CD4-positive, alpha-beta T cell treated with Interferon gamma for 1 hour (primary cell): ENCODE measurements around the gene ANO6.

Experiments
- DNase-seq: peaks from one replicate; pipeline ENCODE4 v3.0.0-alpha.2; 2020

The ANO6 gene

DNA sequence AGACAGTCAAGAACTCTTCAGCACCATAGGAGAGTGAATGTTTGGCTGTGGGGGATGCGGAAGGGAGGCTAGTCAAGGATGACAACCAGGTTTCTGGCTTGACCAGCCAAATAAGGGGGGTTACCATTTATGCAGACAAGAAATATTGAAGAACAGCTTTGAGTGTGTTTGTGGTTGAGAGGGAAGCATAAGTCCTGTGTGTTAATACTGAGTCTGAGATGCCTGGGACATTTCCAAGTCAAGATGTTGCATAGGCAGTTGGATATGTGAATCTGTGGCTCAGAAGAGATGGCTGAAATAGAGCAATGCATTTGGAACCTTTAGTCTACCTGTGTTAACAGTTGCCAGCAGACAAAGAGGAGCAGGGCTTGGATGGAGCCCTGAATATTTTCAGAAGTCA is 66.1 kb downstream of the ANO6 start:
- no peak for DNase-seq

DNA sequence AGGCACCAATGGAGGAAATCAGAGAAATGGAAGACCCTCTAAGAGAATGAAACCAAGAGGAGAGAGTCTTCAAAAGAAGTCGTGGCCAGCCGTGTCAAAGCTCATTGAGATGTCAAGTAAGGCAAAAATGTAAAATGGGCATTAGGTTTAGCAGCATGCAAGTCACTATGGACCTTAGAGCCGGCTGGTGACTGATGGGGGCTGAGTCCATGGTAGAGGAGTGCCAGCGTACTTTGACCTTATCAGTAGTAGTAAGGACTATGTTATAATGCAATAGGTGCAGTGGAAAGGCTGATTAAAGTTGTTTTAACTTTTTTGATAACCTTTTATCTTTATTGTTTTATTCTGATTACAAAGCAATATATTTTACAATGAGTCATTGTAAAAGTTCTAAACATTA is 66.5 kb downstream of the ANO6 start:
- DNase-seq = no peak

DNA sequence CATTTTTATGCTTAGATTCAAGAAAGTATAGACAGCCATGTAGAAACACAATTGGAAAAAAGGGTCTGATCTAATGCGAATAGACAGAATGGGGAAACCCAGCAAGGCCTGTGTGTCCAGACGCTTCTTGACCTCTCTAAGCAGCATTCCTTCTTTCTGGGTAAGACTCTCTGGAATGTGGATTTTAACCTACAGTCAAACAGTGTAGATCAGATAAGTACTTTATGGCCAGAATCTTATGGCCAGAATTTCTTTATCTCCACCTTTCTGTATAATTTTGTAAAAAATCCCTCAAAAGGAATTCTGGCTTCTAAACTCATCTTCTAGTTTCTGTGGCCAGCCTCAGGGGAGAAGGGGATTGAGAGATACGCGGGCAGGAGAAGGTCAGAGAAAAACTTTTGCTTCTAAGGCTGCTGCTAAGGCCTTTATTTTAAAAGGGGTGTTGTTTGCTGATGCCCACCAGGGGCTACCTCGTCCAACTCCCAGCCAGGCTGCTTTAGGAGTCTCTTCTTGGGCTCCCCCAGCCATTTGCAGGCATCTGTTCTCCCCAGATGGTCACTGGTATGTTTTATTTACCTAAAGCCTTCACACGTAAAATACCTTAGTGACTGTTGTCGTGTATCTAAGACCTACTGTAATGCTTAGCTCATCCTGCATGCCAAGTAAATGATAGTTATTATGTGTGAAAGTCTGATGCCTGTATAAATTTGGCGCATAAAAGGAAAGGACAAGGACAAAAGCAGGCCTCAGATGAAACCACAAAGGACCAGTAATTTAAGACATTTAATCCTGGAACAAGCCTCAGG is 68.4 kb downstream of the ANO6 start:
- no peak for DNase-seq

DNA sequence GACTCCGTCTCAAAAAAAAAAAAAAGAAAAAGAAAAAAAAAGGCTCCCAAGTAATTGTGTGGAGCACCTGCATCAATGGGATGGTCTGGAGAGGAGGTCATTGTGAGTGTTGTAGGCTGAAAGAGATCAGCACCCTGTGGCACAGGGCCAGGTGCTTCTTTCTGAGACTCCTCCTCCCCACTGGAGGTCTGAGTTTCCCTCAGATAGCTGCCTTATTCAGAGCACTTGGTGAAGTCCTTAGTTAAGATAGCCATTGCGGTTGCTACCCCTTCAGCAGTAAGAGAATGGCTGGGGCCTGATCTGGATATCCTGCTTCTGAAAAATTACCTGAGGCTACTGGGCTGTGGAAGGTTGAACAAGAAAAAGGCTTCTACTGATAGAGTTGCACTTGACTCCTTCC is 69.8 kb downstream of the ANO6 start:
- no peak for DNase-seq

DNA sequence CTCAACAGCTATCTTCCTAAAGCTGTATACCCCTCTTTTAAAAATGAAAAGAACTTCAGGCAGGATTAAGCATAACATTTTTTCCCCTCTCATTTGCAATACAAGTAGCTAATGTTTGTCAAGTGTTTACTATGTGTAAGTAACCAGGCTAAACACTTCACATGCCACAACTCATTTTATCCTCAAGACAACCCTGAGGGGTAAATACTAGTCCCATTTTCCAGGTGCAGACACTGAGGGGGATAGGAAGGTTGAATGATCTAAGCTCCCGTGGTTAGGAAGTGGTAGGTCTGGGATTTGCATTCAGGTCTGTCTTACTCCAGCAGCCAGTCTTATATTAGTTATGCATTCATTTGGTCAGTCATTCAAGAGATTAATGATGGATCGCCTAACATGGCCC is 70.7 kb downstream of the ANO6 start:
- DNase-seq = no peak

DNA sequence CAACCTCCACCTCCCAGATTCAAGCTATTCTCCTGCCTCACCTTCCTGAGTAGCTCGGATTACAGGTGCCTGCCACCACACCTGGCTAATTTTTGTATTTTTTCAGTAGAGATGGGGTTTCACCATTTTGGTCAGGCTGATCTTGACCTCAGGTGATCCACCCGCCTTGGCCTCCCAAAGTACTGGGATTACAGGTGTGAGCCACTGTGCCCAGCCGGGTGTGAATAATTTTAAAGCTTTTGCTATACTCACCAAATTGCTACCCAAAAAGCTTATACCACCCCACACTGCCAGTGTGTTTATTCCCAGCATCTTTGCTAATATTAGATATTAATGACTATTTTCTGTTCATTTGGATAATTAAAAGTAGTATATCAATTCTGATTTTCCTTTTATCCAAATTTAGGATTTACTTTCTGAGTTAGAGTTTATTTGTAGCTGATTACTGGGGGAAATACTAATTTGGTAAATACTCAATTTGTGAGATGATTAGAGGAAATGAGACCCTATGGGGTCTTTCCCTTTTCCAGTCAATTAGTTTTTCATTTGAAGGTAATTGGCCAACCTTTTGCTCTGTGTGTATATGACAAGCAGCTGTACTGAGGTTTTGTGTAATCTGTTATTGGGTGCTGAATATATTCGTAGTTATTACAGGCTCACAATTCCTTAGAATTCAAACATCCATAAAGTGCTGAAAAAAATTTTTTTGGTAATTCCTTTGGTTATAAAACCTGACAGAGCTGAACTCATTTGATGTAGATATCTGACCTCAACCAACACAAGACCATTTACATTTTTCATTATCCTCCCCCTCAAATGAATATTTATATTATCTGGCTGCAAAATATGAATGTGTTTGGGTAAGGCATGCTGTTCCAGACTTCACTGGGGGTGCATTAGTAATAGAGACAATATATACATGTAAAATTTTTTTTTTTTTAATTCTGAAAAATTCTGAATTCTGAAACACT is 73.6 kb downstream of the ANO6 start:
- DNase-seq = no peak

DNA sequence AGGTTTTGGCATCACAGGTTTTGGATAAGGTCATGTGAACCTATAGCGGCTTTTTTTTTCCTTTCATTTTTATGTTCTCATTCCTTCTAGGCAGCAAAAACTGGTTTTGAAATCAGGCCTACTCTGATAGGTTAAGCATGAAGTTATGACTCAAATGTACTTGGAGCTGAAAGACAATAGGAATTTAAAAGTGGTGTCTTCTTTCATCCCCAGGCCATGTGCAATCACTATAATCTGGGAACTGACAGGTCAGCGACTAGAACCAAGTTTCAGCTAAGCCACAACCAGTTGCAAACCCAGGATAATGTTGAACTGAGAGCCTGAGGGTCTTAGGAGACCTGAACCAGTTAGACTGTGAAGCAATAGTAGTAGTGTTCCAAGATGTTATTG is 74.3 kb downstream of the ANO6 start:
- DNase-seq = no peak

DNA sequence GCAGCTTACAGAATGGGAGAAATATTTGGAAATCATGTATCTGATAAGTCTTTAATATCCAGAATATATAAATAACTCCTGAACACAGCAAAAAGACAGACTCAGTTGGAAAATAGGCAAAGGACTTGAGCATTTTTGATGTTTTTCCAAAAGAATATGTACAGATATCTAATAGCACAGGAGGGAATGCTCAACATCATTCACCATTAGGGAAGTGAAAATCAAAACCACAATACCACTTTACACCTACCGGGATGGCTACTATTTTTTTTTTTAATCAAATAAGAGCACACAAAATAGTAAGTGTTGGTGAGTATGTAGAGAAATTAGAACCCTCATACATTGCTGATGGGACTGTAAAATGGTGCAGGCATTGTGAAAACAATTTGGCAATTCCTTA is 75.6 kb downstream of the ANO6 start:
- no peak for DNase-seq

DNA sequence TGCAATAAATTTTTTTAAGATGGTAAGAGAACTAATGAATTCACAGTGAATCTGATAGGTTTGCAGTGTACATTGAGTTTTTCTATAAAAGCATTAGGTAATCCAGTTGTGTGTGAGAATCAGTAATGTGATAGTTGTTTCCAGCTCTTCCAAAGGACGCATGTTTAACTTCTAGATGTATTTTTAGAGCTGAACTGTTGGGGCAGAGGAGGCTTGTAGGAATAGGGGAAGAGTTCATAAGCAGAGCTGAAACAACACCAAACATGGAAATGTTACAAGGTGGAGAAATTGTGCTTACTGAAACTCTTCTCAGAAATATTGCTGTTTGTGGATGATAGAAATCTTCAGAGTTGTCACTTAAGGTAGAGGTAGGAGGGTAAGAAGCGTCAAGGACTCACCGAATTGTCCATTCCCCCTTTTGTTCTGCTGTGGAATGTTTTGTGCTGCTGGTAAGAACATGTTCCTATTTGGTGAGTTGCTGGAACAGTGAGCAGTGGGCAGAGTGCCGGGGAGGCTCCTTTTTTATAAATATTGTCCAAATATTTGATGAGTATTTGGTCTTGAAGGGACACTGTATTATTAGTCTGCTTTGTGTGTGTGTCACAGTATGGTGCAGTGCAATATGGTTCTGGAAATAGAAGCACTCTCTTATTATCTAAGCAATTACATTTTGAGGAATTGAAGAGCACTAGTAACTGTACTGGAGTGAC is 76.7 kb downstream of the ANO6 start:
- DNase-seq = no peak

DNA sequence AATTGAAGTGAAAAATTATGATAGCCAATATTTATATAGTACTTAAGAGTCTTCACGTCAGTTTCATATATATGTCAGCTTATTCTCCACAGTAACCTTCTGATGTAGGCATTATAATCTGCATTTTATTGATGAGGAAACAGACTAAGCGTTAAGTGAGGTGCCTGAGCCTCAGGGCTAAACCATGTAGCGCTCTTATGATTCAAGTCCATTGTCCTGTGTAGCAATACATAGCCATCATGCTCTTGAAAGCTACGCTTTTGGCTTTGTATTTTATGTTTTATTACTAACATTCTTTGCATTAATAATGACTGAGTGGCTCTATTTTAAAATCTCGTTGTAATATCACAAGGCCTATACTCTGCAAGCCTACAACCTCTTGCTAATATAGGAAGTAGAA is 79.0 kb downstream of the ANO6 start:
- no peak for DNase-seq

DNA sequence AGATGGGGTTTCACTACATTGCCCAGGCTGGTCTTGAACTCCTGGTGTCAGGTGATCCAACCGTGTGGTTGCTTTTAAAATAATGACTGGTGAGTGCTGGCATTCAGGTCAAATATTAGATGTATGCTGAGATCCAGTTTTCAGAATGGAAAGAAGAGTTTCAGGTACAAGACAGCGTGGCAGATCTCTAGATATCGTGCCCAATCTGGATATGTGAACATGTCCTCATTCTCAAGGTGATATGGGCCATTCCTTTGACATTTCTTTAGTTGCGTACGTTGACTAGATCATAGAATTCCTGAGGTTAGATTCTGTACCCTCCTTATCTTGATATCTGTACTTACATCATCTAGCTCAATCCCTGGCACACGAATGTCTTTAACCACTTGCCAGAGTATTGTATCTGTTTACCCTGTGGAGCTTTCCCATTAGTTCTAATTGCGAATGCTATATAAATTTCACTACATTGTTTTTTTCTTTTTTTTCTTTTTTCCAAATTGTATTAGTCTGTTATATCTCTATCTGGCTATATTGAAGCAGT is 80.2 kb downstream of the ANO6 start:
- DNase-seq = no peak

DNA sequence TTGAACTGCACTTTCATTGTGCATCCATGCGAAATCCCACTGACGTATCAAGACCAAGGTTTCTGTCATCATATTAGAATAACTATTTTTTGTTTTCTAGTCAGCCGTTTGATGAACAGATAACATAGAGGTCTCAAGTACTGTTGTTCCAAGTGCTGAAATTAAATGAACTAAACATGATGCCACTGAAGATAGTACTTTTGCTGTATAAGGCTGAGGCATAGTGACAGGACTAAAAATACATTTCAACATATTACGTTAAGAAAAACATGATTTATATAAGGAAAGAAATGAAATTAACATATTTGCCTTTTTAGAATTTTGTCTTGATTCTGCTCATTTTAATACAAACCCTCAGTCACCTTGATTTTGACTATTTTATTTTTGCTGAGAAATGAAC is 82.2 kb downstream of the ANO6 start:
- DNase-seq = no peak

DNA sequence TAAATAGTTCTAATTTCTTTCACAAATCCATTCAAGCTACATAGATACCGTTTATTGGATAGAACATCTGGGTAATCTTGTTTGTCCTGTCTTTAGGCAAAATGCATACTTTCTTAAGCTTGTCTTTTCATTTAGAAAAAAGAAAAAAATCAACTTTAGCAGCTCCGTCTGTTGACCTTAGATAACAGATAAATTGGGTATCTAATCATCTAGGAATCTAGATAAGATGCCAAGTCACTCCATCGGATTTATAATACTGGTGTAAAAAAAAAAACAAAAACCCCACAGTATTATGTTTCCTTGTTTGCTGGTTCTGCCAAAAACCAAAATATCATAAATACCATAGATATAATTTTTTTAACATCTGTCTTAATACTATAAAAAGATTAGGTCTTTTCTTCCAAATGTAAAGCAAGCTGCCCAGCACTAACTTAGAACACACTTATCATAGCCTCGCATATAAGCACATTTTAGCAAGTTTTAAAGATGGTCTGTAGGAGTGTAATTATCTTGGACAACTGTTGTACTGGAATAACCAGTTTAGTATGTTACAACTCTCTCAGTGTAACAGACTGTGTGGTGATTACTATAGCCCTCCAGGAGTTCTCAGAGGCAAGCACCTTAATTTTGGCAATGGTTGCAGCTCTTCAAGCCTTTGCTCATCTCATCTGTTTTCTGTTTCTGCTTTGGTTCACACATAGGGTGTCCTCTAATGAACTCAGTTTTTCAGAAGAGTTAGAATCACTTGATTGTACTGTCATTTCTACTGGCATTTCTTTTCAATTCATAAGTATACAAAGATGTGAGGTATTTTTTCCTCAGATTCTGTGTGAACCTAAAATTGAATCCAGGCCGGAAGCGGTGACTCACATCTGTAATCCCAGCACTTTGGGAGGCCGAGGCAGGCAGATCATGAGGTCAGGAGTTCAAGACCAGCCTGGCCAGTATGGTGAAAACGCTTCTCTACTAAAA is 83.1 kb downstream of the ANO6 start:
- no peak for DNase-seq

DNA sequence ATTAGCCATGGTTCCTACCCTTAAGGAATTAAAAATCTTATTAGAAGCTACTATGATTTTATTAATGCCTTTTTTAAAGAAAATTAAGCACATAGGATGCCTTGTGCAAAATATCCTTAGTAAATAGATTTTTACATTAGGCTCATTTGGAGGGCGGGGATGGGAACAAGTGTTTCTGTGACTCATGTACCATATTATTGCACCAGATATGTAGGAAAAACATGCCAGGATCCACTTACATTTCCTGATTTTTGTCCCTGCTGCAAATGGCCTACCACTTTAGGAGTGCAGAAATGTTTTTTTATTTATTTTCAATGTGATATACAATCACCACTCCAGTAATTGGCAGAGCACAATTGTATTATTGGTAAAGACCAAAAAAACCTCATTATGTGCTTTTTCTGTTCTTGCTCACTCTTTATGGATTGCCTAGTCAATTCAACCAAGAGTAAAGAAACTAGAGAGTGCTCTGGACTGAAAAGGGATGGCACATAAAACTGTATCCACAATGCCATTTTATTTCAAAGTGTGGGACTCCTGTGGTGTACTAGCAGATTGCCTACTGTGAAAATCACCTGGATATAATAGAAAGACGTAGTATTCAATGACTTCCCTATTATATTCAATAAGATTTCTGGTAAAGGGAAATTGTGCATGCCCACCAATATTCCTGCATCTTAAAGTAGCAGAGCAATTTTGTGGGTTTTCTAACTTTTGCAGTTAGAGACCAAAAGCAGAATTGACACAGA is 86.9 kb downstream of the ANO6 start:
- DNase-seq = no peak

DNA sequence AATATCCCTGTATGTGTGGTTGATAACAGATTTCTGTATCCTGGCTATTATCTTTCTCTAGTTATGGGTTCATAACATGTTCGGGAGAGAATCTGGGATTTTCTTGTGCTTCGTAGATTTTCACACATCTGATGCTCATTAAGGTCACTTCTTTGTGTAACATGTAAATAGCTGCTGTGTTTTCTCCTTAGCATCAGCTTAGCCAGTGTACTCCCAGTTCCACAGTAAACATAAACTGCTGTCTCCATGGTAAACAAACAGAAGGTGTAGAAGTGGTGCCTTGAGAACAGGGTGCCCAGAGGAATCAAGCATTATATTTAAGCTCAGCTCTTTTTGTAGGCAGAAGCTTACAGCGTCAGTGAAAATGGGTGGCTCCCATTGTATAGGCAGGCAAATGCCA is 88.0 kb downstream of the ANO6 start:
- DNase-seq = no peak

DNA sequence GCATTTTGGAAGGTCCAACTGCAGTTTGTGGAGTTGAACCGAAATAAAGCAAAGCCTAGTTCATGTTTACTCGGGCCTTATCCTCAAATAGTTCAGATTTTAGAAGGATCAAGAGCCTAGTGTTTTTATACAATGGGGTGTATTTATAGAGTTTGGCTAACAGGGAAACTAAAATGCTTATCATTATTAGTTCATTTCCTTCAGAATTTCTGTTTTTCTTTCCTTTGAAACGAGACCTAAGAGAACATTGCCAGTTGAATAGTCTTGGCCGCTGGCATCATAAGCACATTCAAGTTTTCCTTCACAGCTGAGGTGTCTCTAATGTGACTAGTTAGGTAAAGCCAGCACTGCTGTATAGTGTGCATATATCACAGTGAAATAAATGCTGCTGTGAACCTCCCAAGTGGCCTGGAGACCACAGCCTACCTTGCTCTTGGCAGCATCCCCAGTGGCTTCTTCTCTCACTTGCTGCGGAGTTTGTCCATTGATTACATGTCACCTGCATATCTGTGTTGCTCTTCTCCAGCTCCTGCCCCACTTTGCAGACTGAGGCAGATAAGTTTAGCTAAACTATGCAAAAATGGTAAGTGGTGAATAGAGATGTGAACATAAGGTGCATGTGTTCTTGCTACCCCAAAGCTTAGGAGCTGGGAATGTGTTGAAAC is 88.8 kb downstream of the ANO6 start:
- DNase-seq = no peak

DNA sequence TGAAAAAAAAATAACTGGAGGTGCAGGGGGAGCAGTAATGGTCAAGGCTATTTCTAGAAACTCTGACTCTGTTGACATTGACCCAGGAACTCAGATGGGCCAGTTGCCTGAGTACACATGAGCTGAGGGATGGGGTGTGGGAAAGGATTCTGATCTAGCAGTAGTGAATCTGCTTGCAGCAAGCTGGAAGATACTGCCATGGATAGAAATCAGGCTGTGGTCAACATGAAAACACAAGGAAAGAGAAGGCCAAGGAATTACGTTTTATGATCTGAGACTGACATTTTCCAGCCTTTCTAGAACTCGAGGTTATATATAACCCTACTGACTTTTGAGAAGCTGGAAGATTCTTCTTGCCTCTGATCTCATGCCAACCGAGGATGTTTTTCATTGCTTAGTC is 90.0 kb downstream of the ANO6 start:
- no peak for DNase-seq

DNA sequence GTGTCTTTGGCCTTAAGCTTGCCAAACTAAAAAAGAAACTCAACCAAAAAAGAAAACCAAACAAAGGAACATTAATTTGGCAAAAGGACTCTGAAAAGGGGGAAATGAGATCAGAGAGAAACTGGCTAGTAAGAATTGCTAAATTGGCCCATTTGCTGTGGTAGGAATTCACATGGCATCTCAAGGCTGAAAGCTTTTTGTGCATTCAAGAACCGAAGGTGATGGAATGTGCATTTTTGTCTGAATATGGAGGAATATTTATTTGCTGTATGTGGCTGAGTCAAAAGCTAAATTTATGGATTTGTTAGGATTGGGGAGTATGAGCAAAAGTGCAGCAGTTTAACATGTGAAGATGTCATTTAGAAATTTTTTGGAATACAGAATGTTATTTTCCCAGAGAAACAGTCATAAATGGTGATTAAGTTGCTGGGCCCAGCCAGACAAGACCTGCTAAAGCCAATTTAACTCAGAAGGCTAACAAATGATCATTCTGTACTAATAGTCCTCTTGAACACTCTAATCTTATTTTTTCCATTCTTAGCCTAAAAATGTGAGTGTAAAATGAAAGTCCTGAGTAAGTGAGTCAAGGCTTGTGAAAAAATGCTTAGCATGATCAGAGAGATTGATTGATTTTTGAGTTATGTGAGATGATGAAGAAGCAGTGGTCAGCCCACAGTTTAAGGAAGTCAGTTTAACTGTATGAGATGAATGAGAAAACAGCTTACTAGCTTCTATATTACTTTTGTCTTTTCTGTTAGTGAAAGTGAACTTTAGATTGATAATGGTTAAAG is 94.1 kb downstream of the ANO6 start:
- DNase-seq = no peak

DNA sequence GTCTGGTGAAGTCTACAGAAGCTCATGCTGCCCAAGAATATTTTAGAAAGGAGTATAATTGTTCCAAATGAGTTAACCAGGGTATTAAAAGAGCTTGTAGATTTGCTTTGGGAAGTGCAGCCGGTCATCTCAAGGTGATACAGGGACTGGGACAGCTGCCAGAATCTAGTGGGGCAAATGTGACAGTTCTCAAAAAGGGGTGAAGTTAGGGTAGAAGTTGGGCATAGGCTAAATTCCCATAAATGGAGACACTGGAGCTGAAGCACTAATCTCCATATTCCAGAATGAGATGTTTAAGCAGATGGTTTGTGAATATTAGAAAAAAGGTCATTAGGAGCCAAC is 94.7 kb downstream of the ANO6 start:
- no peak for DNase-seq

DNA sequence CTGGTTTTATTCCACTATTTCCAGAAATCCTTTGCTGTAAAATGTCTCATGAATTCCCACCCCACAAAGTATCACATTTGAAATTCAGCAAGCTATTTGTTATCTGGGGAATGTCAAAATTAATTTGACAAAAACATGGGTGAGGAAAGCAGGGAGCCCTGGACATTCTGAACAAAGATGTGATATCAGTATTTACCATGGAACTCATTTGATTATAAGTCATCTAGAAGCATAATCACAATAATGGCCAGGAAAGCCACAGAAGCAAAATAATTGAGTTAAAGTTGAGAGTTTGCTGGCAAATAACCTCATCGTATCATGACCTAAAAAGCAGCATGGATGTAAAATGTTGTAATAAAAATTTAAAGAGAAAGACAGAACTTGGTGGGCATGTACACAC is 96.1 kb downstream of the ANO6 start:
- no peak for DNase-seq
